Activated T-cell treated with anti-CD3 and anti-CD28 coated beads for 1 hour (primary cell): ENCODE data around the gene TANGO2.

Experiments
- DNase-seq: peaks from one replicate; pipeline ENCODE4 v3.0.0-alpha.2; 2020; ENCODE audit warnings: low read depth

Gene TANGO2

GRCh38 chr22:20046730-20047129, 25.8 kb downstream of the TANGO2 start:
- DNase-seq: no peak

- no peak for DNase-seq
These were observed 31.0 kb downstream of the TANGO2 start for GRCh38 chr22:20051927-20052308.

GRCh38 chr22:20052309-20053259, 31.7 kb downstream of the TANGO2 start:
- no peak for DNase-seq

GRCh38 chr22:20053407-20054033, 32.6 kb downstream of the TANGO2 start:
- no peak for DNase-seq

GRCh38 chr22:20054034-20054427, 33.1 kb downstream of the TANGO2 start:
- DNase-seq: no peak

- no peak for DNase-seq
These were observed 33.6 kb downstream of the TANGO2 start for GRCh38 chr22:20054485-20054884.

- no peak for DNase-seq
These were observed 34.2 kb downstream of the TANGO2 start for GRCh38 chr22:20055144-20055543.

- DNase-seq: no peak
These were observed 34.7 kb downstream of the TANGO2 start for GRCh38 chr22:20055654-20056053.

- no peak for DNase-seq
These were observed 35.3 kb downstream of the TANGO2 start for GRCh38 chr22:20056161-20056560.

GRCh38 chr22:20056696-20057386, 35.9 kb downstream of the TANGO2 start:
- no peak for DNase-seq

- no peak for DNase-seq
These were observed 36.8 kb downstream of the TANGO2 start for GRCh38 chr22:20057596-20058268.

GRCh38 chr22:20058989-20059770, 38.3 kb downstream of the TANGO2 start:
- DNase-seq: no peak

GRCh38 chr22:20060700-20061480, 40.0 kb downstream of the TANGO2 start:
- no peak for DNase-seq

GRCh38 chr22:20061481-20061861, 40.6 kb downstream of the TANGO2 start:
- no peak for DNase-seq

- no peak for DNase-seq
These were observed 41.3 kb downstream of the TANGO2 start for GRCh38 chr22:20062043-20062765.

- DNase-seq: no peak
These were observed 41.8 kb downstream of the TANGO2 start for GRCh38 chr22:20062766-20063083.

- no peak for DNase-seq
These were observed 42.6 kb downstream of the TANGO2 start for GRCh38 chr22:20063271-20064139.

- DNase-seq: no peak
These were observed 43.2 kb downstream of the TANGO2 start for GRCh38 chr22:20064140-20064480.

- no peak for DNase-seq
These were observed 43.8 kb downstream of the TANGO2 start for GRCh38 chr22:20064545-20065262.
